GM12878 (cell line): ENCODE measurements around the gene ZNF71. TPM values are rescaled to one million over a fixed set of nuclear protein-coding genes. Genes with fewer than 3 reads are reported as not detected.

ENCODE experiments used
- ATAC-seq: fragments of 200-7000 bp; cut with Tn5 transposase; 3 replicates; pipeline ENCODE4 v1.9.1; 2020; ENCODE audit warnings: mild to moderate bottlenecking, moderate library complexity
- BruUV-seq: library from RNA; stranded (reverse); fragments of 400-500 nt; replicated peaks from 2 replicates; lab custom pipeline; 2021; lab: Mats Ljungman, UMichigan
- CTCF ChIA-PET: fragments of 300-600 bp; sonication (Branson Sonifier 250); formaldehyde crosslinking; extraction: SDS; loops from one replicate; lab custom pipeline; 2021; ENCODE audit warnings: inconsistent platforms; lab: Yijun Ruan, JAX
- POLR2A ChIA-PET: fragments of 350-600 bp; formaldehyde crosslinking; extraction: SDS; loops from one replicate; lab custom pipeline; 2021; ENCODE audit warnings: inconsistent platforms; lab: Charles Lee
- RAD21 ChIA-PET: fragments of 300-600 bp; sonication (Branson Sonifier 250); formaldehyde crosslinking; loops from one replicate; lab custom pipeline; 2023; ENCODE audit warnings: antibody characterized with exemption; ENCODE audit not compliant: unreplicated experiment; lab: Charles Lee
- SMC1A ChIA-PET: fragments of 300-600 bp; sonication (Branson Sonifier 250); formaldehyde crosslinking; loops from one replicate; lab custom pipeline; 2023; ENCODE audit not compliant: unreplicated experiment, uncharacterized antibody; lab: Charles Lee
- DNase-seq: peaks from one replicate; pipeline ENCODE4 v3.0.0-alpha.2; 2011; ENCODE audit warnings: low read depth, low spot score
- FAIRE-seq: peaks from 3 replicates; lab custom pipeline; 2011; peaks lifted over from hg19 to GRCh38; lab: Jason Lieb, UNC
- H2AFZ ChIP-seq: 2 replicates; pipeline ENCODE4 v1.6.0; 2011; ENCODE audit warnings: low read depth, low read length, control low read depth; ENCODE audit not compliant: control insufficient read depth
- H3K27ac ChIP-seq: 2 replicates; pipeline ENCODE4 v1.5.1; 2011; ENCODE audit warnings: control low read depth; ENCODE audit not compliant: control insufficient read depth, insufficient read depth
- H3K27me3 ChIP-seq, 2 experiments: replicated peaks in 1 of 2; 2 replicates each; pipeline versions ENCODE4 v1.6.0 to v1.6.1; 2011; ENCODE audit warnings: low read length in 1 of 2; ENCODE audit not compliant: control insufficient read depth in 2 of 2, insufficient read depth in 2 of 2
- H3K36me3 ChIP-seq, 2 experiments: 2 replicates each; pipeline ENCODE4 v1.5.1; 2011; ENCODE audit warnings: low read length in 1 of 2; ENCODE audit not compliant: control insufficient read depth in 2 of 2, insufficient read depth in 2 of 2
- H3K4me1 ChIP-seq: 2 replicates; pipeline ENCODE4 v1.6.1; 2011; ENCODE audit warnings: mild to moderate bottlenecking, low read length, moderate library complexity, mixed read lengths; ENCODE audit not compliant: control insufficient read depth, insufficient read depth
- H3K4me2 ChIP-seq: 2 replicates; pipeline ENCODE4 v1.6.0; 2011; ENCODE audit warnings: control low read depth; ENCODE audit not compliant: control insufficient read depth, insufficient read depth
- H3K4me3 ChIP-seq: fragments of 200-600 bp; sonication (generic); 2 replicates; pipeline ENCODE4 v1.5.1; 2016
- H3K79me2 ChIP-seq: 2 replicates; pipeline ENCODE4 v1.6.0; 2011; ENCODE audit warnings: low read length; ENCODE audit not compliant: control insufficient read depth, insufficient read depth
- H3K9ac ChIP-seq: 2 replicates; pipeline ENCODE4 v1.8.0; 2011; ENCODE audit warnings: low read length, control low read depth, mixed read lengths; ENCODE audit not compliant: control insufficient read depth, insufficient read depth
- H3K9me3 ChIP-seq: replicated peaks from 3 replicates; pipeline ENCODE4 v1.5.1; 2011; ENCODE audit warnings: mild to moderate bottlenecking, low read length; ENCODE audit not compliant: control insufficient read depth, insufficient read depth
- H4K20me1 ChIP-seq: 2 replicates; pipeline ENCODE4 v1.6.0; 2011; ENCODE audit not compliant: control insufficient read depth, insufficient read depth
- GATAD2B ChIP-seq: fragments of 450-650 bp; conservative IDR thresholded peaks from 2 replicates; pipeline ENCODE4 v1.6.1; 2017; ENCODE audit warnings: low read depth, mild to moderate bottlenecking, moderate library complexity
- IRF4 ChIP-seq: IDR thresholded peaks from 2 replicates; pipeline ENCODE4 v1.6.1; 2011; ENCODE audit warnings: low read depth, low read length
- KAT2A ChIP-seq: conservative IDR thresholded peaks from 2 replicates; pipeline ENCODE4 v1.6.1; 2011; ENCODE audit warnings: low read depth, low read length; ENCODE audit not compliant: control insufficient read depth
- KLF5 ChIP-seq: fragments of 450-650 bp; IDR thresholded peaks from 2 replicates; pipeline ENCODE4 v1.6.1; 2014; ENCODE audit warnings: mild to moderate bottlenecking; ENCODE audit not compliant: partially characterized antibody
- MTA3 ChIP-seq: IDR thresholded peaks from 2 replicates; pipeline ENCODE4 v1.6.1; 2012; ENCODE audit warnings: low read length, inconsistent platforms, borderline replicate concordance
- MXI1 ChIP-seq: fragments of 150-350 bp; IDR thresholded peaks from 2 replicates; pipeline ENCODE4 v1.6.1; 2011; ENCODE audit warnings: low read depth, mild to moderate bottlenecking, inconsistent platforms, low read length, improper control_type of control experiment
- NBN ChIP-seq: fragments of 450-650 bp; IDR thresholded peaks from 2 replicates; pipeline ENCODE4 v1.6.1; 2016
- NR2F1 ChIP-seq: fragments of 450-650 bp; conservative IDR thresholded peaks from 2 replicates; pipeline ENCODE4 v1.6.1; 2017; ENCODE audit warnings: mild to moderate bottlenecking
- WRNIP1 ChIP-seq: IDR thresholded peaks from 2 replicates; pipeline ENCODE4 v1.6.1; 2011; ENCODE audit warnings: low read depth, low read length, improper control_type of control experiment, borderline replicate concordance
- ZNF274 ChIP-seq: IDR thresholded peaks from one replicate; pipeline ENCODE4 v1.8.0; 2011; ENCODE audit not compliant: insufficient read length, insufficient read depth
- ZZZ3 ChIP-seq: IDR thresholded peaks from 2 replicates; pipeline ENCODE4 v1.6.1; 2011; ENCODE audit warnings: low read depth; ENCODE audit not compliant: control insufficient read depth, insufficient read length
- WGBS: methylation state at CpG from one replicate; pipeline ENCODE4 v1.1.6; 2016; ENCODE audit warnings: low lambda C conversion rate; ENCODE audit not compliant: insufficient replicate concordance, insufficient coverage; ENCODE audit errors: missing lambda C conversion rate; 5-methylcytosine and 5-hydroxymethylcytosine counted together
- in situ Hi-C: fragments of 300-500 bp; cut with MboI; formaldehyde crosslinking; loops from 9 replicates; pipeline ENCODE4 v1.14.3; 2018; ENCODE audit warnings: mixed read lengths
- intact Hi-C: fragments of 100-400 bp; cut with micrococcal nuclease; formaldehyde crosslinking; loops from one replicate; pipeline ENCODE4 v1.14.2; 2022; ENCODE audit not compliant: unreplicated experiment
- polyA plus RNA-seq, 11 experiments: library from polyadenylated mRNA; depleted of rRNA in 4 of 11; unstranded in 6 of 11; stranded (reverse) in 5 of 11; fragments of >200 nt; fragmentation: Nextera tagmentation in 4 of 11; fragmentation: Illumina TruSeq in 1 of 11; extraction: Ambion mirVana in 4 of 11; extraction: Trizol in 1 of 11; gene quantifications; 1 replicate in 1 of 11; 2 replicates in 10 of 11; pipeline versions ENCODE4 v1.2.1 to v1.2.3, GENCODE V29; 2011 to 2016; ENCODE audit warnings: inconsistent platforms in 2 of 11, missing spikeins in 2 of 11, low read depth in 1 of 11
- total RNA-seq, 4 experiments: library from RNA; depleted of rRNA in 3 of 4; stranded (reverse); fragments of >200 nt in 3 of 4; fragmentation: Illumina TruSeq in 1 of 4; extraction: Trizol in 1 of 4; gene quantifications; 2 replicates each; pipeline versions ENCODE4 v1.2.1 to v1.2.3, GENCODE V29; 2013 to 2021
- TF ChIP-seq, protein P1 (sequence below): fragments of 450-650 bp; formaldehyde crosslinking; IDR thresholded peaks from 2 replicates; pipeline ENCODE4 v1.5.0; 2022; ENCODE audit warnings: mild to moderate bottlenecking, missing genetic modification characterization
- TF ChIP-seq, protein P2 (sequence below): IDR thresholded peaks from 2 replicates; pipeline ENCODE4 v1.6.1; 2012; ENCODE audit warnings: low read depth, low read length, improper control_type of control experiment

ZNF71 gene
- total and polyA plus RNA-seq, 10 of the 15 experiments (the other 5 are each of a cell fraction or from before 2014, with no cell fraction given): 0.48 to 5.7 (median 3.5) TPM

DNA sequence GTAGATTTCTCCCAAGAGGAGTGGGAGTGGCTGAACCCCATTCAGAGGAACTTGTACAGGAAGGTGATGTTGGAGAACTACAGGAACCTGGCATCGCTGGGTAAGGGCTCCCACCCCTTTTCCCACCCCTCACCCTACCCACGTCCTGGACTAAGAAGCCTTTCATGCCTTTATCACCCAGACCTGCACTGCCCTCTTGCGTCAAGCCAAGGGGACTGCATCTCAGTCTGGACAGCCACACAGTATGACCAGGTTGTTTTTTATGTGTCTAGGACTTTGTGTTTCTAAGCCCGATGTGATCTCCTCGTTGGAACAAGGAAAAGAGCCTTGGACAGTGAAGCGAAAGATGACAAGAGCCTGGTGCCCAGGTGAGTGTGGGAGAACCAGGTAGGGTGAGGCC is 47.6 kb upstream of the ZNF71 start:
- H3K9ac ChIP-seq: no peak overlapping the region
- no peaks in the 10 kb centered on the region for H4K20me1 ChIP-seq
- FAIRE-seq (no peak), ATAC-seq (no peak), DNase-seq (no peak)
- intact Hi-C loops (no loop called here), in situ Hi-C loops (no loop called here)
- peaks cover 2% of the 10 kb centered on the region; the same call in 1 of the 3 replicates for H3K9me3 ChIP-seq
- ChIA-PET CTCF (no interaction called here), POLR2A (no interaction called here), RAD21 (no interaction called here), SMC1A (no interaction called here)
- no peaks in the 10 kb centered on the region for H3K79me2 ChIP-seq
- WGBS: 5% methylated on average over 6 of the region's 6 CpGs
- no TSS peak for BruUV-seq
- H2AFZ ChIP-seq: no peak overlapping the region
- no peak overlapping the region for H3K4me3 ChIP-seq
- no peaks in the 10 kb centered on the region for H3K36me3 ChIP-seq
- H3K4me2 ChIP-seq: no peak overlapping the region
- H3K27me3 ChIP-seq: no peaks in the 10 kb centered on the region
- no peak overlapping the region for H3K27ac ChIP-seq
- no peaks in the 10 kb centered on the region for H3K4me1 ChIP-seq
- TF ChIP-seq KLF5 (no peak), KAT2A (no peak)

DNA sequence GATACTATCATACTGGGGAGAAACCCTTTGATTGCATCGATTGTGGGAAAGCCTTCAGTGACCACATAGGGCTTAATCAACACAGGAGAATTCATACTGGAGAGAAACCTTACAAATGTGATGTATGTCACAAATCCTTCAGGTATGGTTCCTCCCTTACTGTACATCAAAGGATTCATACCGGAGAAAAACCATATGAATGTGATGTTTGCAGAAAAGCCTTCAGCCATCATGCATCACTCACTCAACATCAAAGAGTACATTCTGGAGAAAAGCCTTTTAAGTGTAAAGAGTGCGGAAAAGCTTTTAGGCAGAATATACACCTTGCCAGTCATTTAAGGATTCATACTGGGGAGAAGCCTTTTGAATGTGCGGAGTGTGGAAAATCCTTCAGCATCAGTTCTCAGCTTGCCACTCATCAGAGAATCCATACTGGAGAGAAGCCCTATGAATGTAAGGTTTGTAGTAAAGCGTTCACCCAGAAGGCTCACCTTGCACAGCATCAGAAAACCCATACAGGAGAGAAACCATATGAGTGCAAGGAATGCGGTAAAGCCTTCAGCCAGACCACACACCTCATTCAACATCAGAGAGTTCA is 40.7 kb upstream of the ZNF71 start:
- DNase-seq: no peak
- Histone ChIP-seq H3K9me3 (peaks cover 1% of the 10 kb centered on the region; the same call in 1 of the 3 replicates), H3K27me3 (no peaks in the 10 kb centered on the region), H3K9ac (no peak overlapping the region), H4K20me1 (no peaks in the 10 kb centered on the region), H2AFZ (no peak overlapping the region), H3K27ac (no peak overlapping the region), H3K4me1 (no peaks in the 10 kb centered on the region), H3K36me3 (no peaks in the 10 kb centered on the region), H3K79me2 (no peaks in the 10 kb centered on the region), H3K4me2 (no peak overlapping the region), H3K4me3 (no peak overlapping the region)
- no TSS peak for BruUV-seq
- intact Hi-C loops: no loop called here
- WGBS: 39% methylated on average over 6 of the region's 6 CpGs
- FAIRE-seq: no peak
- ATAC-seq: no peak
- ChIA-PET POLR2A (no interaction called here), RAD21 (no interaction called here), SMC1A (no interaction called here), CTCF (no interaction called here)
- in situ Hi-C loops: no loop called here
- TF ChIP-seq GATAD2B: no peak
- no peak for TF ChIP-seq NBN
- no peak for TF ChIP-seq MXI1
- TF ChIP-seq MTA3: no peak
- TF ChIP-seq ZNF274: no peak
- TF ChIP-seq NR2F1: no peak
- no peak for TF ChIP-seq ZZZ3
- TF ChIP-seq, protein P1, sequence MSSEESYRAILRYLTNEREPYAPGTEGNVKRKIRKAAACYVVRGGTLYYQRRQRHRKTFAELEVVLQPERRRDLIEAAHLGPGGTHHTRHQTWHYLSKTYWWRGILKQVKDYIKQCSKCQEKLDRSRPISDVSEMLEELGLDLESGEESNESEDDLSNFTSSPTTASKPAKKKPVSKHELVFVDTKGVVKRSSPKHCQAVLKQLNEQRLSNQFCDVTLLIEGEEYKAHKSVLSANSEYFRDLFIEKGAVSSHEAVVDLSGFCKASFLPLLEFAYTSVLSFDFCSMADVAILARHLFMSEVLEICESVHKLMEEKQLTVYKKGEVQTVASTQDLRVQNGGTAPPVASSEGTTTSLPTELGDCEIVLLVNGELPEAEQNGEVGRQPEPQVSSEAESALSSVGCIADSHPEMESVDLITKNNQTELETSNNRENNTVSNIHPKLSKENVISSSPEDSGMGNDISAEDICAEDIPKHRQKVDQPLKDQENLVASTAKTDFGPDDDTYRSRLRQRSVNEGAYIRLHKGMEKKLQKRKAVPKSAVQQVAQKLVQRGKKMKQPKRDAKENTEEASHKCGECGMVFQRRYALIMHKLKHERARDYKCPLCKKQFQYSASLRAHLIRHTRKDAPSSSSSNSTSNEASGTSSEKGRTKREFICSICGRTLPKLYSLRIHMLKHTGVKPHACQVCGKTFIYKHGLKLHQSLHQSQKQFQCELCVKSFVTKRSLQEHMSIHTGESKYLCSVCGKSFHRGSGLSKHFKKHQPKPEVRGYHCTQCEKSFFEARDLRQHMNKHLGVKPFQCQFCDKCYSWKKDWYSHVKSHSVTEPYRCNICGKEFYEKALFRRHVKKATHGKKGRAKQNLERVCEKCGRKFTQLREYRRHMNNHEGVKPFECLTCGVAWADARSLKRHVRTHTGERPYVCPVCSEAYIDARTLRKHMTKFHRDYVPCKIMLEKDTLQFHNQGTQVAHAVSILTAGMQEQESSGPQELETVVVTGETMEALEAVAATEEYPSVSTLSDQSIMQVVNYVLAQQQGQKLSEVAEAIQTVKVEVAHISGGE (CRISPR knock-in tag): no peak
- TF ChIP-seq, protein P2, sequence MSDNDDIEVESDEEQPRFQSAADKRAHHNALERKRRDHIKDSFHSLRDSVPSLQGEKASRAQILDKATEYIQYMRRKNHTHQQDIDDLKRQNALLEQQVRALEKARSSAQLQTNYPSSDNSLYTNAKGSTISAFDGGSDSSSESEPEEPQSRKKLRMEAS: no peak
- no peak for TF ChIP-seq WRNIP1
- no peak for TF ChIP-seq IRF4
